MV-4-11 (cell line): ENCODE results near the gene MYO1G.

Experiments used
- DNase-seq: peaks from one replicate; lab custom pipeline; 2025; lab: John Stamatoyannopoulos, UW

MYO1G gene

GRCh38 chr7:44980393-44981034, 1.7 kb upstream of the MYO1G start:
- peak; percentile 100 for DNase-seq

- DNase-seq: peak; percentile 40
Measured at GRCh38 chr7:44979481-44980392, 922 bp upstream of the MYO1G start.

DNA sequence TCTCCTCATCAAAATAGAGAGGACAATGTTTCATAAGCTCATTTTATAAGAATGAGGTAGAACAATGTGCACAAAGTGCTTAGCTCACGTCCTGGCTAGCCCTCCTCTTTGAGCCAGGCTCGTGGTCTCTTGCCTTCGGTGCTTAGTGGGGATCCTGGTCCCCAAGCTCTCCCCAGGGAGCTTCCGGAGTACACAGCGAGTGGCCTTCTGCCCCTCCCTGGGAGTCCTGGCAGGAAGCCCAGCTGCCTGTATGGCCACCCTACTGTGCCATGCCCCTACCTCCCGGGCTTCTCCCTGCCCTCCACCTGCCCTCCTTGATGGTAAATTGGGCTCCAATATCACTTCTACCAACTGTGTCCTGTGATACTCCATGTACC, 868 bp downstream of the MYO1G start:
- peak; percentile 33 for DNase-seq

DNA sequence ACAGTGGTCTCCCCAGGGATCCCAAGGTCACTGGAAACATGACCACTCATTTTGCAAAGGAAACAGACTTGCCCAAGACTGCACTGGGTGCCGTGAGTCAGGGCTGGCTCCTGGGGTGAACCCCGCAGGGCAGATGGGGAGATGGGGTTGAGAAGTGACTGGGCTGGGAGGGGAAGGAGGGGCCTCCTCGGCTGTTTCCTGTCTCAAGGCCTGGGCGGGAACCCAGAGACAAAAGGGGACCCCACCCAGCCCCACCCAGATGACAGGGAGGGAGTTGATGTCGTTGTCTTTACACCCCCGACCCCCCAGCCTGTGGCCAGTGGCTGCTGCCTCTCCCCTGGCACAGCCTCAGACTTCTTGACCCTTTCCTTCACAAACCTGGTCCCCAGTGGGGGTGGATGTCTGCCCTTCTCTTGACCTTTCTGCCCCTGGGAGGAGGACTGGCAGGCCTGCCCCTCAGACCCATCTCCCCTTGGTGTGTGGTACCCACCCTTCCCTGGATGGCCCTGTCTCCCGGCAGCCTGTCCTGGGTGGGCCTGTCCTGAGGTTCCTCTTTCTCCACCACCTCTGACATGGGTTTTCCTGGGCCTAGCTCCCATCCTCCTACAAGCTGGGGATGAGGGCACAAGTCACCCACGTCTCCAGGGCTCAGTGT, 1.4 kb downstream of the MYO1G start:
- DNase-seq: peak; percentile 65

DNA sequence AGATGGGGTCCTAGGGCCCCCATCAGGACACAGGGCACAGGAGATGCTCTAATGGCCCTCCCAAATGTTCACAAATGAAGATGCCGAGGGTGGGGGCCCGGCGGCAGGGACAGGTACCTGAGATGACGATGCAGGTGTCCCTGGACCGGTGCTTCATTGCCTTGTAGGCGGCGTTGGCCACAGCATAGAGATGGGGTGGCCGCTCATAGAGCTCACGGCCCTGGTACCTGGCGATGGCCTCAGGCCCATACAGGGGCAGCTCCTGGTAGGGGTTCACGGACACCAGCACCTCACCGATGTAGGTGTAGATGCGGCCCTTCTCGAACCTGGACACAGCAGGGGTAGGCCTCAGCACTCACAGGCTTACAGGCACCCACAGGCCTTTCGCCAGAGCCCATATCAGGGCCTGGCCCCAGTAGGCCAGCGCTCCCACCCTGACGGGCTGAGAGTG, 2.0 kb downstream of the MYO1G start:
- no peak for DNase-seq

DNA sequence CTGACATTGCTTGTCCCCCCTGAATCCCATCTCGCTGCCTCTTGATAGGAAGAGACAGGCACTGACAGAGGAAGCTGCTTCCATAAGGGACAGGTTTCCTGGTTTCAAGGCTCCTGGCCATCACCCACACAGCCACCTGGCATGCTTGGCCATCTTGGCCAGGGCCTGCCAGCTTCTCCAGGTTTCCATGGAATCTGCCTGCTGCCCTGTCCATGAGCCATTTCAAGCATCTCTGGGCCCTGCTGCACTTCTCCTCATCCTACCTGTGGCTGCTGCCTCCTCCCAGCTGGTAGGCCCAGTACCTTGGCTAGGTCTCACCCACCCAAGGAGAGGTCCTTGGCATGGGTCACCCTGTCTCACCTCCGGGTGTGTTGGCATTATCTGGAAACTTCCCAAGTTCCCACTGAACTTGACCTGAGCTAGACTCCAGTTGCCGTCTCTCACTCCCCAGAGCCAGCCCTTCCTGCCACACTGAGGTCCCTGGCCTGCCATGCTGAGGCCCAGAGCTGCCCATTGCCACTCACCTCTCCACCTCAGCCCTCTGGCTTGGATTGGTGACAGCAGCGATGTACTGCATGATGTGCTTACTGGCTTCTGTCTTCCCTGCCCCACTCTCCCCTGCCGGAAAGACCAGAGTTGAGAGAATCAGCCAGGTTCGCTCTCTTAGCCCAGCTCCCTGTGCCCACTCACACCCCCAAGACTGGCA, 2.6 kb downstream of the MYO1G start:
- DNase-seq: no peak

DNA sequence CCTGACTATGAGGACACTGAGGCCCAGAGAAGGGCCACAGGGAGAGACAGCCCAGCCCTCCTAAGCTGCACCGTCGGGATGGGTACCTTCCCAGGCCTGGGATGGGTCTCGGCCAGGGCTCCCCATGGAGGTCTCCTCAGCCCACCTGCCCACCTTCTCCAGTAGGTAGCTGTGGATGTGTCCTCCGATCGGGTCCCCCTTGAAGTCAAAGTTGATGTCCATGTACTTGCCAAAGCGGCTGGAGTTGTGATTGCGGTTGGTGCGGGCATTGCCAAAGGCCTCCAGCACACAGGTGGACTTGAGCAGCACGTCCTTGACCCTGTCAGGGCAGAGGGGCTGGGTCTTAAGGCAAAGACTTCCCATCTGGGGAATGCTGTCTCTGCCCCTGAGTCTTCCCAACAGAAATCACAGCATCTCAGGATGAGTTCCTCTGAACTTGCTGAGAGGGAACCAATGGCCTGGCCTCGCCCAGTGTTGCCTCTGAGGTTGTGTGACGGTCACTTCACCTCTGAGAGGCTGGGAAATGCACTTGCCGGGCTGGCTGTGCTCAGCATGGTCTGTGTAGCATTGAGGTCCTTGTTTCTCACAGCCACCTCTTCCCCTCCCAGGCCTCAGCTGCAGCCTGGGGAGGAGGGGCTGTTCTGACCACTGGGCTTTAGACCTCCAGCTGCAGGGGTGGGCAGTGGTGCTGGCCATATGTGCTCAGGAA, 3.3 kb downstream of the MYO1G start:
- DNase-seq: no peak

- no peak for DNase-seq
Measured at GRCh38 chr7:44974549-44974948, 4.3 kb downstream of the MYO1G start.

DNA sequence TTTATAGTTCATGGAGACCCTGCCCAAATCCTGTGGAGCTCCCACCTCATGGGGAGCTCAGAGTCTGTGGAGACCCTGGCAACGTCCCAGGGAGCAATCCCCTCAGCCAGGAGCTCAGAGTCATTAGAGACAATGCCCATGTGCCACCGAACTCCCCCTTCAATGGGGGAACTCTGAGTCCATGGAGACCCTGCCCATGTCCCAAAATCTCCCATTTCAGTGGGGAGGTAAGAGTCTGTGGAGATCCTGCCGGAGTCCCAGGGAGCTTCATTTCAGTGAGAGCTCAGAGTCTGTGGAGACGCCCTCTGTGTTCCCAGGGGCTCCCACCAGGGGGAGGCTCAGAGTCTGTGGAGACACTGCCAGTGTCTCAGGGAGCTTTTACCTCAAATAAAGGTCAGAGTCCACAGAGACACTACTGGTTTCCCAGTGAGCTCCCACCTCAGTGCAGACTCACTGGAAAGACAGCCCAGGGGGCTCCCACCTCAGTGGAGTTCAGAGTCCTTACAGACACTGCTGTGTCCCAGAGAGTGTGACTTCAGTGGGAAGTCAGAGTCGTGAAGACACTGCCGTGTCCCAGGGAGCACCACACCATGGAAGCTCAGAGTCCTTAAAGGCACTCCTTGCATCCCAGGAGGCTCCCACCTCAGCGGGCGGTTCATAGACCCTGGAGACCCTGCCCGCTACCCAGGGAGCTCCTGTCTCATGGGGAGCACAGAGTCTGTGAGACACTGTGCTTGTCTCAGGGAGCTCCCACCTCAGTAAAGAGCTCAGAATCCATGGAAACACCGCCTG, 5.0 kb downstream of the MYO1G start:
- DNase-seq: peak; percentile 18

DNA sequence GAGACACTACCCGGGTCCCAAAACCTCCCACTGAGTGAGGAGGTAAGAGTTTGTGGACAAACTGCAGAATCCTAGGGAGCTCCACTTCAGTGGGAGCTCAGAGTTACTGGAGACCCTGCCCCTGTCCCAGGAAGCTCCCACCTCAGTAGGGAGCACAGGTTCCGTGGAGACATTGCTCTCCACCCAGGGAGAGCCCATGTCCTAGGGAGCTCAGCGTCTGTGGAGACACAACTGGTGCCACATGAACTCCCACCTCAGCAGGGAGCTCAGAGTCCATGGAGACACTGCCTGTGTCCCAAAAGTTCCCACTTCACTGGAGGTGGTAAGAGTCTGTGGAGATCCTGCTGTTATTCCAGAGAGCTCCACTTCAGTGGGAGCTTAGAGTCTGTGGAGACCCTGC, 6.3 kb downstream of the MYO1G start:
- no peak for DNase-seq

DNA sequence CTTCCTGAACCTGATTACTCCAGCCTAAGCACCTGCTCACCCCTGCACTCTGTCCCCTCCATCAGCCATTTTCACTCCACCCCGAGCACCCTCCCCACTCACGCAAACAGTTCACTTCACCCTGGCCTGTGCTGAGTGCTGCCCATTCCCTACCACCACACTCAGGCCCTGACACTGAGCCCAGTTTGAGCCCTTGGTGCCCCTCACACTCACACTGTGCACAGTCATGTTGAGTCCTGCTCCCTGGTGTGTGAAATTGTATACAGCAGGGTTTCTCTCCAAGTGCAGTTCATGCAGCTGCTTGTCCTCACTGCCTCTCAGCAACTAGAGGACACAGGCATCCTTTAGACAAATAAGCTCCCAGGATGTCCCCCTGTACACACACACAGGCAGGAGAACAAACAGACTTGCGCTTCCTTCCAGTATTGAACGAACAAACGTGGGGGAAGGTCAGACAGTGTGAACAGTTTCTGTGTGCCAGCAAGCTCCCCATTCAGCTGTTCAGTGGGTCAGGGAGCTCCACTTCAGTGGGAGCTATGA, 6.8 kb downstream of the MYO1G start:
- DNase-seq: no peak

DNA sequence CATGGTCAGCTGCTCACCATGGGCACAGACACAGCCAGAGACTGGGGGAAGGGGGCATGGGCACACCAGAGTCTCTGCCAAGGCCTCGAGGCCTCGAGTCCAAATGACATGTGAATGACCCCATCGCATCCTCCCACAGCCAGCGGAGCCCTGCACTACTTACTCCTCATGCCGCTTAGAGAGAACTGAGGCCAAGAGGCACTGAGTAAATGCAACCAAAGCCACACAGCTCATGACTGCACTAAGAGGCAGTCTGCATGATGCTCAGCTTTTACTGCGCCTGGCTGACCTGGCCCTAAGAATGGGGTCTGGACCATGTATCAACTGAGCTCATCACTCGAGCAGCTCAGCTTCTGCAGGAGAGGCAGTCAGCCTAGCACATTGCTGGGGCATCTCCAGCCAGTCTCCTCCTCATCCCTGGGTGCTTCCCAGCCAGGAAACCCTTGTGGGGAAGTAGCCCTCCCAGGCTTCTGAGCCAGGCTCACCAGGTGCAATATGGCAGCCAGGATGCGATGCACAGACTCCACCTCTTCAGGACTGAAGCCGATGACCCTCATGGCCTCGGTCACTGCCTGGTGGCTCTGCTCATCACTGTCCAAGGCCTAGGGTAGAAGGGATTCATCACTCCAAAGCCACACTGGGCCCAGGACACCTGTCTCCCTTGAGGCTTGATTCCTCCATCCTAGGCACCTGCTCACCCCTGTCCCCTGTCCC, 7.5 kb downstream of the MYO1G start:
- DNase-seq: no peak

DNA sequence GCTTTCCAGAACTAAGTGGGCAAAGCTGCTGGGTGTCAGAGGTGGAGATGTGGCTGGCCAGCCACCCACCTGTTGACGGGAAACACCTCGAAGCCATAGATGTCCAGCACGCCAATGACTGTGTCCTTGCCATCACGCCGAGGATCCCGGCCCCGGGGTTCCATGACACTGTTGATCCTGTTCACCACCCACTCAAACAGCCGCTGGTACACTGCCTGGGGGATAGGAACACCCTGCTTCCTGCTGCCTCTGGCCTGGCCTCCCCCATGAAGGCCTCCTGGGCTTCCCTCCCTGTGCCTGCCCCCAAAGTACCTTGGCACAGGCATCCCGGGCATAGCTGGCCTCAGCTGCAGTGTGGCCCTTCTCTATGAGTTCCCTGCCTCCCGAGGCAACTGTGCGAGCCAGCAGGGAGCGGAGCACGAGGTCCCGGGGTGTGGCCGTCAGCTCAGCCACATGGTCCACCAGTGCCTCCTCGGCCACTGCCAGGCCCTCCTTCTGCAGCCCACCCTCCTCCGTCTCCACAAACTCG, 8.2 kb downstream of the MYO1G start:
- DNase-seq: no peak

DNA sequence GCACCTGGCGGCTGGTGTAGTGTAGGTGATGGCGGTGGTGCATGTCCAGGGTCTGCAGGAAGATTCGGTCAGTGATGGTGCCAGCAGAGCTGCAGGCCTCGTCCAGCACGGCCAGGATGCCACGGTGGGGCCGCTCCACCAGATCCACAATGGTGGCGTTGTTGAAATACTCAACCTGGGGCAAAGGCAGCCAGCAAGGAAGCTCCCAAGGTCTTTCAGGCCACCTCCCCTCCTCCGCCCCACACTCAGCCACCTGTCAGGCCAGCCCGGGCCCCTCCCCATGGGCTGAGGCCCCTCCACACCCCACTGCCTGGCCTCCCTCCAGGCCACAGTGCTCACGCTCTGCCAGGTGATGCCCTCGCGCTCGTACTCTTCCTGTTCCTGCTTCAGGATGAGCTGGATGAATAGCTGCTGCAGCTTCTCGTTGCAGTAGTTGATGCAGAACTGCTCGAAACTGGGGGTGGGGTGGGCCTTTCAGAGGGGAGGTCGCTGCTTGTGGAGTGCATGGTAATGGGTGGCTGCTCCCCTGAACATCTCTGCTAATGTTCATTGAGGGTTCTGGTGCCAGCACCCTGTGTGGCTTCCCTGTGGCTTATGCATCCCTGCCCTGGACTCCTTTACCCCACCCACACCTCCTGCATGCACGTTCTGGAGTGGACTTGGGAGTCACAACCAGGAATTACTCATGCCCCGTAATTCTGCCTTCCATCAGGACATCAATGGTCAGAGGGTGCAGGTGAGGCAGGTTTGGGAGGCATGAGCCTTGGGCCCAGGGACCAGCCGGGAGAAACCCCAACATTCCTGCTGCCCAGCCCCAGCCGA, 8.9 kb downstream of the MYO1G start:
- DNase-seq: no peak

GRCh38 chr7:44969049-44969700, 9.6 kb downstream of the MYO1G start:
- DNase-seq: no peak

GRCh38 chr7:44967571-44968446, 11.0 kb downstream of the MYO1G start:
- DNase-seq: no peak
